BE2C (cell line): ENCODE measurements around the gene ZNF816.
"Not testable (repeated sequence)": the region's sequence is repeated elsewhere in the genome, so short reads cannot be mapped to it uniquely, and the experiment has no call there.

Experiments used
- DNase-seq: peaks from one replicate; pipeline ENCODE4 v3.0.0-alpha.2; 2020
- H3K27me3 ChIP-seq: fragments of 250-450 bp; sonication (Bioruptor Pico); 2 replicates; pipeline ENCODE4 v1.5.1; 2020; ENCODE audit warnings: mild to moderate bottlenecking
- H3K36me3 ChIP-seq: fragments of 250-450 bp; sonication (Bioruptor Pico); 2 replicates; pipeline ENCODE4 v1.5.1; 2020; ENCODE audit warnings: mild to moderate bottlenecking
- H3K4me1 ChIP-seq: fragments of 250-450 bp; sonication (Bioruptor Pico); 2 replicates; pipeline ENCODE4 v1.5.1; 2020
- H3K4me3 ChIP-seq: 2 replicates; pipeline ENCODE4 v1.5.1; 2011; ENCODE audit warnings: low read depth, low read length
- H3K9me3 ChIP-seq: fragments of 250-450 bp; sonication (Bioruptor Pico); 2 replicates; pipeline ENCODE4 v1.5.1; 2020
- TF ChIP-seq, protein P1 (sequence below): IDR thresholded peaks from 2 replicates; pipeline ENCODE4 v1.5.1; 2012; ENCODE audit warnings: mild to moderate bottlenecking, low read depth, low read length

The ZNF816 gene

DNA sequence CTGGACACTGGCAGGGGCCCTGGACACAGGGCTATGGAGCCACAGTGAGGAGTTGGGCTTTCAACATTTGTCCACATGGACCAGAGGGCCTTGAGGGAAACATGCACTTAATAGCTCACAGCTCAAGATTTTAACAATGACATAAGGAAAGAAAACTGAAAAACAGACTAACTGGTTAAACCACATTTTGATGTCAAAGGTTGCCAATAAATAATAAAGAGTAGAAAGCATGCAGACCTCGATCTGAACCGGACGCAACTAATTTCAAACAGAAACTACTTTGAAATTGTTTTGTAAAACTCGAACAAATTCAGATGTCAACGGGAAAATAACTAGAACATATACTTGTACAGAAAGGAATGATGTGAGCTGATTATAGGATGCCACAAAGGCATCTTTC lies 23.9 kb downstream of the ZNF816 start:
- no peak for DNase-seq
- no peaks in the 10 kb centered on the region for H3K4me1 ChIP-seq
- TF ChIP-seq, protein P1, sequence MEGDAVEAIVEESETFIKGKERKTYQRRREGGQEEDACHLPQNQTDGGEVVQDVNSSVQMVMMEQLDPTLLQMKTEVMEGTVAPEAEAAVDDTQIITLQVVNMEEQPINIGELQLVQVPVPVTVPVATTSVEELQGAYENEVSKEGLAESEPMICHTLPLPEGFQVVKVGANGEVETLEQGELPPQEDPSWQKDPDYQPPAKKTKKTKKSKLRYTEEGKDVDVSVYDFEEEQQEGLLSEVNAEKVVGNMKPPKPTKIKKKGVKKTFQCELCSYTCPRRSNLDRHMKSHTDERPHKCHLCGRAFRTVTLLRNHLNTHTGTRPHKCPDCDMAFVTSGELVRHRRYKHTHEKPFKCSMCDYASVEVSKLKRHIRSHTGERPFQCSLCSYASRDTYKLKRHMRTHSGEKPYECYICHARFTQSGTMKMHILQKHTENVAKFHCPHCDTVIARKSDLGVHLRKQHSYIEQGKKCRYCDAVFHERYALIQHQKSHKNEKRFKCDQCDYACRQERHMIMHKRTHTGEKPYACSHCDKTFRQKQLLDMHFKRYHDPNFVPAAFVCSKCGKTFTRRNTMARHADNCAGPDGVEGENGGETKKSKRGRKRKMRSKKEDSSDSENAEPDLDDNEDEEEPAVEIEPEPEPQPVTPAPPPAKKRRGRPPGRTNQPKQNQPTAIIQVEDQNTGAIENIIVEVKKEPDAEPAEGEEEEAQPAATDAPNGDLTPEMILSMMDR: no peak
- no peaks in the 10 kb centered on the region for H3K36me3 ChIP-seq
- no peaks in the 10 kb centered on the region for H3K27me3 ChIP-seq
- H3K4me3 ChIP-seq: no peak overlapping the region
- no peaks in the 10 kb centered on the region; the same call in 1 of the 2 replicates for H3K9me3 ChIP-seq

DNA sequence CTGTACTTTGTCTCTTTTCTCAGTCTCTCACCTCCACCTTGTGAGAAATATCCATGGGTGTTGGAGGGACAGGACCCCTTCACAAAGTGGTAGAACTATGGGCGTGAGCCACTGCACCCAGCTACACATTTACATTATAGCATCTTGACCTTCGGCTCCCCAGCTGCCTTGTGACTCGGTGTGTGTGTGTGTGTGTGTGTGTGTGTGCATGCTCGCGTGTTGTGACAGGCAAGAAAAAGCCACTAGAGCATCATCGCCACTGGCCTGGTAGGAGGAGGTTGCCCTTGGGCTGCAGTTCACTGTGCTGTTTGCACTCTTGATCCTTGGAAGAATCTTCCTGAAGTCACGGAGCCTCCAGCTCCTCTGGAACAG lies 25.7 kb downstream of the ZNF816 start:
- H3K36me3 ChIP-seq: no peaks in the 10 kb centered on the region
- TF ChIP-seq, protein P1: no peak
- no peak for DNase-seq
- no peaks in the 10 kb centered on the region for H3K27me3 ChIP-seq
- no peaks in the 10 kb centered on the region for H3K4me1 ChIP-seq
- no peak overlapping the region for H3K4me3 ChIP-seq
- no peaks in the 10 kb centered on the region; the same call in 1 of the 2 replicates for H3K9me3 ChIP-seq

DNA sequence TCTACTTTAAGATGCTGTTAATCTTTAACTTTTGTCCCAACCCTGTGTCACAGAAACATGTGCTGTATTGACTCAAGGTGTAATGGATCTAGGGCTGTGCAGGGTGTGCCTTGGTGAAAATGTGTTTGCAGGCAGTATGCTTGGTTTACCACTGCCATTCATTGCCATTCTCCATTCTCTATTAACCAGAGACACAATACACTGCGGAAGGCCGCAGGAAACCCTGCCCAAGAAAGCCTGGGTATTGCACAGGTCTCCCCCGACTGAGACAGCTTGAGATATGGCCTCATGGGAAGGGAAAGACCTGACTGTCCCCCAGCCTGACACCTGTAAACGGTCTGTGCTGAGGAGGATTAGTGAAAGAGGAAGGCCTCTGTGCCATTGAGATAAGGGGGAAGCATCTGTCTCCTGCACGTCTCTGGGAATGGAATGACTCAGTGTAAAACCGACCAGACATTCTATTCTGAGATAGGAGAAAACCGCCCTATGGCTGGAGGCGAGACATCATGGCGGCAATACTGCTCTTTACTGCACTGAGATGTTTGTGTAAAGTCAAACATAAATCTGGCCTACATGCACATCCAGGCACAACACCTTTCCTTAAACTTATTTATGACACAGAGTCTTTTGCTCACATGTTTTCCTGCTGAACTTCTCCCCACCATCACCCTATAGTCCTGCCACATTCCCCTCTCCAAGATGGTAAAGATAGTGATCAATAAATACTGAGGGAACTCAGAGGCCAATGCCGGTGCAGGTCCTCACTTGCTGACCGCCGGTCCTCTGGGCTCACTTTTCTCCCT lies 26.3 kb downstream of the ZNF816 start:
- Histone ChIP-seq H3K4me3 (no peak overlapping the region), H3K36me3 (no peaks in the 10 kb centered on the region), H3K4me1 (no peaks in the 10 kb centered on the region), H3K27me3 (no peaks in the 10 kb centered on the region), H3K9me3 (no peaks in the 10 kb centered on the region; the same call in 1 of the 2 replicates)
- DNase-seq: no peak
- TF ChIP-seq, protein P1: no peak

DNA sequence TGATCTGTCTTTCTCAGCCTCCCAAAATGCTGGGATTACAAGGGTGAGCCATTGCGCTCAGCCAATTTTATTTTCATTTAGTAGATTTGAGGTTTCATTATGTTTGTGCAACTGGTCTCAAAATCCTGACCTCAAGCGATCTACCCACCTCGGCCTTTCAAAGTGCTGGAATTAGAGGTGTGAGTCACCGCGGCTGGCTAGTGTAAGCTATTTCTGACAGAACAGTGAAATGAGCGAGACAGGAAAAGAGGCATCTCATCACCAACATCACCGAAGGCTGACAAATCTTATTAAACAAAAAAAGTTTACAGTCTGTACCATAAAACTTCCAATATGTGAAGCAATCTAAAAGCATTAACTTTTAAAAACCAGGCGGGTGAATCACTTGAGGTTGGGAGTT lies 27.2 kb downstream of the ZNF816 start:
- Histone ChIP-seq H3K4me3 (no peak overlapping the region), H3K9me3 (no peaks in the 10 kb centered on the region; the same call in 1 of the 2 replicates), H3K4me1 (no peaks in the 10 kb centered on the region), H3K36me3 (no peaks in the 10 kb centered on the region), H3K27me3 (no peaks in the 10 kb centered on the region)
- TF ChIP-seq, protein P1: no peak
- DNase-seq: no peak

DNA sequence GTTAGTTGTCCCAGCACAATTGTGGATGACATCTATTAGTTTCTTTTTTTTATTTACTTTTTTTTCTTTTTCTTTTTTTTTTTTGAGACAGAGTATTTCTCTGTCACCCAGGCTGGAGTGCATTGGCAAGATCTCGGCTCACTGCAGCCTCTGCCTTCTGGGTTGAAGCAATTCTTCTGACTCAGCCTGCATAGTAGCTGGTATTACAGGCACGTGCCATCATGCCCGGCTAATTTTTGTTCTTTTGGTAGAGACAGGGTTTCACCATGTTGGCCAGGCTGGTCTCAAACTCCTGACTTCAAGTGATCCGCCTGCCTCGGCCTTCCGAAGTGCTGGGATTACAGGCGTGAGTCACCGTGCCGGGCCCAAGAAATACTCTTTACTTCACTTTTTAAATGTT lies 38.0 kb downstream of the ZNF816 start:
- not testable (repeated sequence) for DNase-seq, H3K4me1 ChIP-seq, H3K9me3 ChIP-seq, H3K36me3 ChIP-seq, H3K27me3 ChIP-seq, H3K4me3 ChIP-seq

DNA sequence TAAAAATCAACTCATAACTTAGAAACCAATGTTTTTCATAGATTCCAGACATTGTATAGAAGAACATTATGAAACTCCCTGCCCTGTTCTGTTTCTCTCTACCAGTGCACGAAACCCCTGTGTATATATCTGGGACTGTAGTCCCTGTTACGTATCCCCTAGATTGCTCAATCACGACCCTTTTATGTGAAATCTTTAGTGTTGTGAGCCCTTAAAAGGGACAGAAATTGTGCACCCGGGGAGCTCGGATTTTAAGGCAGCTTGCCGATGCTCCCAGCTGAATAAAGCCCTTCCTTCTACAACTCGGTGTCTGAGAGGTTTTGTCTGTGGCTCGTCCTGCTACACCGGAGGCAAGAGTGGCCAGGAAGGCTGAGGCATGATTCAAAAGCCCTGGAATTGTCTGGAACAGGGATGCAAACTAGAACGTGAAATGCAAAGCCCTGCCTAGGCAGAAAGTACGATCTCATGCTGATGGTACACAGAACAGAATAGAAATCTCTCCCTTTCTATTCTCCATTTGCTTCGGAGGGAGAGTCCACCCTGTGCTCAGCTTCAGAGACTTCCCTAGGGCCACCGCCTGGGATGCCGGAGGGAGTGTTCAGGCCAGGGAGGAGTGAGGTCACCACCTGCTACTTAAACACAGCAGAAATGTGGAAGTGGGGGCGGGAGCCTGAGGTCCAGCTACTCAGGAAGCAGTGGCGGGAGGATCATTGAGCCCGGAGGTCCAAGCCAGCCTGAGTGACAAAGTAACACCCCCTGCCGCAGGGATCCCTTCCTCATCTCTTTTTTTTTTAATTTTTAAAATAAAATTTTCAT lies 38.7 kb downstream of the ZNF816 start:
- Histone ChIP-seq H3K4me1 (no peaks in the 10 kb centered on the region), H3K27me3 (no peaks in the 10 kb centered on the region), H3K9me3 (no peaks in the 10 kb centered on the region), H3K36me3 (no peaks in the 10 kb centered on the region), H3K4me3 (no peak overlapping the region)
- TF ChIP-seq, protein P1: no peak
- no peak for DNase-seq
